DLD1 (cell line): ENCODE measurements around the gene PLEKHA6.

Source experiments
- in situ Hi-C: cut with HindIII; loops from 2 replicates; pipeline ENCODE4 v1.10.0; 2017; ENCODE audit warnings: low sequenced_read_pairs

The PLEKHA6 gene

DNA sequence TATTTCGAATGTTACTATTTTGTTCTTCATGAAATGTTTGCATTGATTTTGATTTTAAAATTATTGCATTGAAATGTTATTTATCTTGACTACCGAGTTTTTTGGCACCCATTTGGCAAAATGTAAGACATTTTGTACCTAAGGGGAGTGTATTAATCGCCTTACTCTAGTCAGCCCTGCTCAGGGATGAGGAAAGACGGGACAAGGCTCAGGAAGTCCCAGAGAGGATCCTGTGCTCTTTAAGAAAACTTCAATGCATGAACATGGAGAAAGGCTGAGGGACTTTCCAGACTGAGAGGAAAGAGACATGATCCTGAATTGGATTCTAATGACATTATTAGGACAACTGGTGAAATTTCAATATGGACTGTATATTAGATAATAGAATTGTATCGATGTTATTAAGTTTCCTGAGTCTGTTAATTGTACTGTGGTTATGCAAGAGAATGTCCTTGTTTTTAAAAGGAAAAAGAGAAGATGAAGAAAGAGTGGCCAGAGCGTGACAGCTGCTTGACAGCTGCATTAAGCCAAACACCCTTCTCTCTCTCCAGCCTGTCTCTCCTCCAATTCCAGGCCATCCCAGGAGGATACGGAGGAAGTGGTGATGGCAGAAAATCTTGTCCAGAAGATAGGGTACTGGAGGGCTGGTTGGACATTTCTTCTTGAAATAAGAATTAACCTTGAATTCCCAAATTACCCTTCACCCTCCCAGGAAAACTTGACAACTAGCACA is 66.0 kb downstream of the PLEKHA6 start:
- in situ Hi-C loops: no loop called here

GRCh38 chr1:204292740-204293139 is 67.0 kb downstream of the PLEKHA6 start:
- in situ Hi-C loops: no loop called here

GRCh38 chr1:204289280-204289679 is 70.4 kb downstream of the PLEKHA6 start:
- in situ Hi-C loops: no loop called here

DNA sequence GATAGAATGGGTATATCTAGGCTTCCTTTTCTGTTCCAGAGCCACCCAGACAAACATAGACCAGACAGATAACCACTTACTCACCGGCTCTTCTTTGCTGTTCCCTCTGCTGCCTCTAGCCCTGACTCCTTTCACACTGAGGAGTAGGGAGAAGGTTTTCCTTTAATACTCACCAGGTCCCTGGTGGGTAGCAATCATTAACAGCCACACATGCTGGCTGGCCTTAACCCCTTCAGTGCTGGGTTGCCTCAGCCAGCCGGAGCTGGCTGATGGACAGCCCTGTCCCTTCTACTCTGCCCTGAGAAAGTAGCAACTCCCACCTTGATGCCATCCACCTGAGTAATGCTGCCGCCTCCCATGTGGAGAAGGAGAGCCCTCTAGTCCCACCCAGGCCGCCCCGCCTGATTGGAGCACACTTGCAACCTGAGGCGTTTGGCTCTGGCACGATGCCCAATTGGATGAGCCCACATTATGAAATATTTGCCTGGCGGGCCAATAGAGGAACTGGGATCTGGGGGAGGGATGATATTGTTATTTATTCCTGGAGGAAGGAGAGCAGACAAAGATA is 71.6 kb downstream of the PLEKHA6 start:
- in situ Hi-C loops: no loop called here

DNA sequence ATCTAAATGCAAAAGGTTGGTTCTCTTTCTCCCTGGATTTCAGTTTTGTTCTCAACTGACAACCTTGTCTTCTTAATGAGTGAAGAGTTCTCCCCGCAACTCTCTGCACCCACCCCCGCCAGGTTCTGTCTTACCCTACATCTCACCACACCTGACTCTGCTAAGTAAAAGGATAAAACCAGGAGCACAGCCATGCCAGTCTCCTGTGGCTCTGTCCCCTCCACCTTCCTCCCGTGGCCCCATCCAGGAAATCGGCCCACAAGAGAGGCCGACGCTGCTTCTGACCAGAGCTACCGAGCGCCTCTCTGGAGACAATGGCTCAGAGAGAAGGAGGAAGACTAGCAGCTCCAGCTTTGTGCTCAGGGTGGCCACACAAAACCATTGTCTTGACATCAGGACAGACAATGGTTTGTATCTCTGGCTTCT is 72.2 kb downstream of the PLEKHA6 start:
- in situ Hi-C loops: no loop called here

- in situ Hi-C loops: no loop called here
These were observed 72.8 kb downstream of the PLEKHA6 start for GRCh38 chr1:204286831-204287421.

DNA sequence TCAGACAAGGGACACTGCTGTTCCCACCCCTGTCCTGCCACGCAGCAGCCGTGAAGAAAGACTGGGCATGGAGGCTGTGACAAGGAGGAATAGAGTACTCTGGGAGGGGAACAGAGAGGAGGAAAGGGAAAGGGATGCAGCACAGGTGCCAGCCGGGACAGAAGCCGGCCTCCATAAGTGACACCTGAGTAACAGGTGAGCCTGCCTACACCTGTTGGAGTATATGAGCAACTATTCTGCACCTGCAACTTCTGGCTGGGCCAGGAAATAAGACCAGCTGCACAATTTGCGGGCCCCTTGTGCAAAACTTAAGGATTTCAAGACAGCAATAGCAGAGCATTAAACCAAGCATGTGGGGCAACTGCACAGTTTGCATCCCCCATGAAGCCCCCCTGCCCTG is 73.4 kb downstream of the PLEKHA6 start:
- in situ Hi-C loops: no loop called here

DNA sequence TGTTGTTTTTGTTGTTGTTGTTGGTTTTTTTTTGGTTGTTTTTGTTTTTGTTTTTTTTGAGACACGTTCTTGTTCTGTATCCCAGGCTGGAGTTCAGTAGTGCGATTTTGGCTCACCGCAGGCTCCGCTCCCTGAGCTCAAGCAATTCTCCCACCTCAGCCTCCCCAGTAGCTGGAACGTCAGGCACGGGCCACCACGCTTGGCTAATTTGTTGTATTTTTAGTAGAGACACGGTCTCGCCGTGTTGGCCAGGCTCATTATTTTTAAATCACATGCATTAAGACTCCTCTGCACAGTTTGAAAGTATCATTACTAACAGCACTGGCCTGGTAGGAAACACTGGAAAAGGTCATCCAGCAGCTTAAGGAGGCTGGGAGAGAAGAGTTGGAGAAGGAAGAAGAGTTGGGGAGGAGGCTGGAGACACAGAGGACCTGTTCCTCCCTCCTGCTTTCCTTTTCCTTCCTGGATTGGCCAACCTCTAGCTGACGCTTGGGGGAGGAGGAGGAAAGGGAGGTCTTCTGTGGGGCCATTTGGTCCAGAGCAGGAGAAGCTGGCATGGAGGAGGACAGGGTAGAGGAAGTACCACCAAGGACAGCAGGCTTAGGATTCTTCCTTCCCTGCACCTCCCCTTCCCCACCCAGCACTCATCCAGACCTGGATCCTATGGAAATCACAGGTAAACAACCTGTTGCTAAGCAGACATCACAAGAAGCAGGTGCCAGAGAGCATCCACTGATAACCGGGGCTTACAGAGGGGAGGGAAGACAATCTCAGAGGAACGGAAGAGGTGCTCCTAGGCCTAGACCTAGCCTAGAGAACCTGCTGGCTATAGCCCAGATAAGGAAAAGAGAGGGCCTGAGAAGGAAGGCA is 74.1 kb downstream of the PLEKHA6 start:
- in situ Hi-C loops: no loop called here

DNA sequence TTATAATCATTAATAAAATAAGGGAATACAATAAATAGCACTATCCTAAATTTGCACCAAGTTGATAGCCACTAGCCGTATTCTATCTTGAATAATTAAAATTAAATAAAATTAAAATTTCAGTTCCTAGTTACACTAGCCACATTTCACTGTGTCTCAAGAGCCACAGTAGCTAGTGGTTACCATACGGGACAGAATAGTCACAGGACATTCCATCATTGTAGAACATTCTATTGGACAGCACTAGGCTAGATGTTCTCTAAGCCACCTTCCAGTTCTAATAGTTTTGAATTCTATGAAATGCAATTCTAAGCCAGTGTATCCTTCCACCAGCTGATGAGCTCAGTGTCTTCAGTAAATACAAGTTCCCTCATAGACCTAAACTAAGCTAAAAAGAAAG is 74.8 kb downstream of the PLEKHA6 start:
- in situ Hi-C loops: no loop called here

GRCh38 chr1:204283711-204284651 is 75.7 kb downstream of the PLEKHA6 start:
- in situ Hi-C loops: no loop called here

DNA sequence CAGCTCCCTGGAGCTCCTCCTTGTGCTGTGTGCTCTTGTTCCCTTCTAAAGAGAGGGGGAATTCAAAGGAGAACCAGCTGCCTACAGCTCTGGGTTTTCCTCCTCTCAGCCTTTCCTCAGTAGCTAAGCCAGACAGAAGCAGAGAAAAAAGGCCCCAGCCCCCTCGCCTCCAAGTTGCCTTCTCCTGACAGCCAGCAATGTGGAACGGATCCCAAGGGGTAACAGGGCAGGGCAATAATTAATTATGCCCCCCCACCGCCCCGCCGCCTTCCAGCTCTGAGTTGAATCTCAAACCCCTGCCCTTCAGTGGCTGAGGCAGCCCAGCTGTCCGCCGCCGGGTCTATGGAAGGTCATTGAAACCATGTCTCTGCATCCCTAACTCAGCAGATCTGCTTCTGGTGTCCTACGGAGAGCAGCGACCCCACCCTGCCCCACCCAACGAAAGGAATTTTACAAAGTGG is 76.9 kb downstream of the PLEKHA6 start:
- in situ Hi-C loops: no loop called here

- in situ Hi-C loops: no loop called here
These were observed 79.4 kb downstream of the PLEKHA6 start for GRCh38 chr1:204280099-204280961.

GRCh38 chr1:204278958-204279357 is 80.8 kb downstream of the PLEKHA6 start:
- in situ Hi-C loops: no loop called here

DNA sequence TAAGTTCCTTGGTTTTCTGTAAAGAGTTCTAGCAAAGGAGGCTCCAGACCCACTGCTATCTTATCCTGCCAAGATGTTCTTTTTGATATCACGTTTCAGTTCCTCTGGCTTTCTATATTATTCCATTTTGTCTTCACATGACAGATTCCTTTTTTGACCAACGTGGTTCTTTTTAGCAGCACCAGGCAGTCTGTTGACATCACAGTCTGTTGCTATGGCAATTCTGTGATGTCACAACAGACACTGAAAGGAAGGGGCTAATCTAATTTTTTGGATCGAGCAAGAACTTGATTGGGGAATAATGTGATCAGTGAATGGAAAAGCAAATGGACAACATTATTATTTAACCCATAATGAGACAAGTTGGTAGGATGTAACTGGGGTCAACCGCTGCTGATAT is 81.5 kb downstream of the PLEKHA6 start:
- in situ Hi-C loops: no loop called here

DNA sequence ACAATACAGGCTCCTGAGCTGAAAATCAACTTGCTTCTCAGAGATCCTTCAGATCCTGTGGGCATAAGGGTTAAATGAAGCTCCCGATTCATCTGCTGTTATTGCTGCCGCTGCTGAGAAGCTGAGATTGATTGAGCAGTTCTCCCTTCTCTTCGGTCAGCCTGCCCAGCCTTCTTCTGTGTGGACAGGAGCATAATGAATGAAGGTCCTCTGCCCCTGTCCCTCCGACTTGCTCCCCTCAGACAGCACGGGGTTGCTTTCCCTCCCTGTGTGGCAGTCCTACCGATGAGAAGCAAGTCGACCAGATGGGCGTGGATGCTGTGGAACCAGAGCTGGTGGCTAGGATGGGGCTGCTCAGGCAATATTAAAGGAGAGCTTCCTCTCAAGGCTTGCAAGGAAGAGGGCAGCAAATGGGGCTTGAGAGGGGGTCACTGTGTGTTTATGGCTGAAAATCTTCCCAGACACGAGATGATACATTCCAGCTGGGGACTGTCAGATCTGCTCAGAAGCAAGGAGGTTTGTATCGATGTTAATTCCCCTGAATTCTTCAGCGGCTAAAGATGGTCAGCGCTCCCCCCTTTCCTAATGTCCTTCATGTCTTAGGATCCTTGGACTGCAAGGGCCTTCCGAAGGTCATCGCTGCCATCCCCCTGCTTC is 82.0 kb downstream of the PLEKHA6 start:
- in situ Hi-C loops: no loop called here

- in situ Hi-C loops: no loop called here
These were observed 83.9 kb downstream of the PLEKHA6 start for GRCh38 chr1:204275695-204276370.

DNA sequence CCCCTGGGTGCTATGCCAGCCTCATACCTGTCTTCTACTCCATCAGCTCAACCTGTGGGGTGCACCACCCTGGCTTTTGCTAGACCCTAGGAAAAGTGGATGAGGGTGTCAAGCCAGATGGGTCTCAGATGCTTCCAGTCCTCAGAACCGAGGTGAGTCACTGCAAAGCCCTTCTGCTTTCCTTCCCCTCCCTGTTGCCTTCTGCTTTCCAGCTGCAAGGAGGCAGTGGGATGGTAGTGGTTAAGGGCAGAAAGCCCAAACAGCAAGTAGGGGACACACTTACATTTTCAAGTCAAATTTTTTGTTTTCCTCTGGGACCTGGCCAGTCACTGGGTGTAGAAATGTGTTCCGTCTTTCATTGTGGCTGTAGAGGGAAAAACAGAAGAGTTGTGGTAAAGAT is 85.3 kb downstream of the PLEKHA6 start:
- in situ Hi-C loops: no loop called here

DNA sequence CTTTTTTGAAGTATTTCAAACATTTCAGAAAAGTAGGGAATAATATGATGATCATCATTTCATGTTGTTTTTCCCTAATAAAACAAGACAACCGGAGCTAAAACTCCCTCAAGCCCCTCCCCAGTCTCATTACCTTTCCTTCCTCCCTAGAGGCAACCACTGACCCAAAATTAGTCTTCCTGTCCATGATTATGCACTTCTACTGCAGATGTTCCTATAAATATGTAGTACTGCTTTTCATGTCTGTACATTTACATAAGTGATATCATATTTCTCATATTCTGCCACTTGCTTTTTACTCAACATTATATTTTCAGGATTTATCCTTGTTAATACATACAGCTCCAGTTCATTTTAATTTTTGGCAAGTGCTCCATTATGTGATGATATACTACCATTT is 87.2 kb downstream of the PLEKHA6 start:
- in situ Hi-C loops: no loop called here
